Peyer's patch (tissue), 4 donors: ENCODE results near the gene PLD1. TPM values are rescaled to one million over a fixed set of nuclear protein-coding genes. Genes with fewer than 3 reads are reported as not detected.

Experiments used
- DNase-seq, 3 donors: peaks; one replicate each; pipeline ENCODE4 v3.0.0-alpha.2; 2017 to 2019
- H3K27ac ChIP-seq, 4 donors: fragments of 200-600 bp; sonication (generic); one replicate each; pipeline ENCODE4 v1.5.1; 2016 to 2019
- H3K27me3 ChIP-seq, 2 donors: fragments of 200-600 bp; sonication (generic); one replicate each; pipeline ENCODE4 v1.5.1; 2019
- H3K36me3 ChIP-seq, 3 donors: fragments of 200-600 bp; sonication (generic); one replicate each; pipeline ENCODE4 v1.5.1; 2016 to 2019
- H3K4me1 ChIP-seq, 4 donors: fragments of 200-600 bp; sonication (generic); one replicate each; pipeline ENCODE4 v1.5.1; 2016 to 2019
- H3K4me3 ChIP-seq, 4 donors: fragments of 200-600 bp; sonication (generic); 1 replicate in 3 of 4; 2 replicates in 1 of 4; pipeline ENCODE4 v1.5.1; 2016 to 2019; ENCODE audit warnings: mild to moderate bottlenecking in 1 of 4
- H3K9me3 ChIP-seq, 4 donors: fragments of 200-600 bp; sonication (generic); one replicate each; pipeline ENCODE4 v1.5.1; 2016 to 2019; ENCODE audit warnings: mild to moderate bottlenecking in 1 of 4
- POLR2A ChIP-seq, 2 donors: fragments of 450-650 bp; IDR thresholded peaks; one replicate each; pipeline ENCODE4 v1.5.1; 2017; ENCODE audit warnings: antibody characterized with exemption in 2 of 2, mild to moderate bottlenecking in 2 of 2, moderate library complexity in 2 of 2
- total RNA-seq, 4 donors: library from RNA; depleted of rRNA; stranded (reverse); fragments of >200 nt; gene quantifications; one replicate each; pipeline ENCODE4 v1.1.0, GENCODE V29; 2016
- TF ChIP-seq, protein P1 (sequence below), 6 experiments: fragments of 450-650 bp in 4 of 6; fragments of 200-600 bp in 2 of 6; sonication (generic) in 1 of 6; IDR thresholded peaks; one replicate each; pipeline ENCODE4 v1.5.1; 2017 to 2019; ENCODE audit warnings: antibody characterized with exemption in 6 of 6, mild to moderate bottlenecking in 3 of 6, moderate library complexity in 1 of 6

The PLD1 gene
- total RNA-seq, 4 donors from 2014 or later = 120 to 218 (median 187) TPM

GRCh38 chr3:171688002-171688401 is 122.3 kb downstream of the PLD1 start:
- no peaks in the 10 kb centered on the region for H3K9me3 ChIP-seq
- DNase-seq = no peak
- H3K36me3 ChIP-seq = peaks cover 0 to 30% (median 0%) of the 10 kb centered on the region in 3 donors
- H3K4me3 ChIP-seq = no peak overlapping the region
- peaks cover 0 to 9% (median 1%) of the 10 kb centered on the region in 4 donors for H3K4me1 ChIP-seq
- H3K27me3 ChIP-seq = no peaks in the 10 kb centered on the region
- TF ChIP-seq POLR2A (IDR thresholded peaks at IDR 0.05) = no peak
- TF ChIP-seq, protein P1, sequence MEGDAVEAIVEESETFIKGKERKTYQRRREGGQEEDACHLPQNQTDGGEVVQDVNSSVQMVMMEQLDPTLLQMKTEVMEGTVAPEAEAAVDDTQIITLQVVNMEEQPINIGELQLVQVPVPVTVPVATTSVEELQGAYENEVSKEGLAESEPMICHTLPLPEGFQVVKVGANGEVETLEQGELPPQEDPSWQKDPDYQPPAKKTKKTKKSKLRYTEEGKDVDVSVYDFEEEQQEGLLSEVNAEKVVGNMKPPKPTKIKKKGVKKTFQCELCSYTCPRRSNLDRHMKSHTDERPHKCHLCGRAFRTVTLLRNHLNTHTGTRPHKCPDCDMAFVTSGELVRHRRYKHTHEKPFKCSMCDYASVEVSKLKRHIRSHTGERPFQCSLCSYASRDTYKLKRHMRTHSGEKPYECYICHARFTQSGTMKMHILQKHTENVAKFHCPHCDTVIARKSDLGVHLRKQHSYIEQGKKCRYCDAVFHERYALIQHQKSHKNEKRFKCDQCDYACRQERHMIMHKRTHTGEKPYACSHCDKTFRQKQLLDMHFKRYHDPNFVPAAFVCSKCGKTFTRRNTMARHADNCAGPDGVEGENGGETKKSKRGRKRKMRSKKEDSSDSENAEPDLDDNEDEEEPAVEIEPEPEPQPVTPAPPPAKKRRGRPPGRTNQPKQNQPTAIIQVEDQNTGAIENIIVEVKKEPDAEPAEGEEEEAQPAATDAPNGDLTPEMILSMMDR (IDR thresholded peaks at IDR 0.05) = no peak
- no peak overlapping the region for H3K27ac ChIP-seq

DNA sequence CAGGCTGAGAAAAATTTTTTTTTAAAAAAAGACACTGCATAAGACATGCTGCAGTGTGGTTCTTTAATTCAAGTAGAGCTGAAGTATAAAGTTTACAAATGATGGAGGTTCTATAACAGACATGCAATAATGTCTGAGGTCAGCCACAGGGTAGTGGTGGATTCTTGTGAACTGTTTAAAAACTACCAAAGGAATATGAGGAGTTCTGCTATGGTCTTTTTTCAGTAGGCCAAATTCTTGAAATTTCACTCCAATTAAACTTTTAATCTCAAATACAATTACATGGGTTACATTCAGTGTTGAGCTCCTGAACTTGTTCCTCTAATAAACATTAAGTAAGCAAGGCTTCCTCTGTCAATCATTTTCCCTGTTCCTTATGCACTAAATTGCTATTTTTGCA is 122.7 kb downstream of the PLD1 start:
- Histone ChIP-seq H3K36me3 (peaks cover 0 to 26% (median 0%) of the 10 kb centered on the region in 3 donors), H3K9me3 (no peaks in the 10 kb centered on the region), H3K4me1 (peaks cover 0 to 9% (median 1%) of the 10 kb centered on the region in 4 donors), H3K27me3 (no peaks in the 10 kb centered on the region), H3K27ac (no peak overlapping the region), H3K4me3 (no peak overlapping the region)
- DNase-seq = no peak
- no peak for TF ChIP-seq POLR2A (IDR thresholded peaks at IDR 0.05)
- TF ChIP-seq, protein P1 (IDR thresholded peaks at IDR 0.05) = no peak

GRCh38 chr3:171687064-171687463 is 123.2 kb downstream of the PLD1 start:
- DNase-seq = no peak
- TF ChIP-seq, protein P1 (IDR thresholded peaks at IDR 0.05) = no peak
- TF ChIP-seq POLR2A (IDR thresholded peaks at IDR 0.05) = no peak
- no peaks in the 10 kb centered on the region for H3K9me3 ChIP-seq
- H3K4me1 ChIP-seq = peaks cover 0 to 9% (median 1%) of the 10 kb centered on the region in 4 donors
- H3K27me3 ChIP-seq = no peaks in the 10 kb centered on the region
- no peak overlapping the region for H3K27ac ChIP-seq
- H3K4me3 ChIP-seq = no peak overlapping the region
- H3K36me3 ChIP-seq = peaks cover 0 to 22% (median 0%) of the 10 kb centered on the region in 3 donors

- TF ChIP-seq, protein P1 (IDR thresholded peaks at IDR 0.05) = no peak
- no peak for TF ChIP-seq POLR2A (IDR thresholded peaks at IDR 0.05)
- peak overlapping the region in 3 of 4 donors; percentile 58 to 75 (median 74) for H3K27ac ChIP-seq
- no peak for DNase-seq
- H3K4me3 ChIP-seq = no peak overlapping the region
- peaks cover 0 to 17% (median 0%) of the 10 kb centered on the region in 3 donors for H3K36me3 ChIP-seq
- H3K9me3 ChIP-seq = no peaks in the 10 kb centered on the region
- no peaks in the 10 kb centered on the region for H3K27me3 ChIP-seq
- H3K4me1 ChIP-seq = peaks cover 0 to 20% (median 1%) of the 10 kb centered on the region in 4 donors
Measured at GRCh38 chr3:171685116-171685895, 125.0 kb downstream of the PLD1 start.

- DNase-seq = peak in 1 of 3 donors; percentile 72
- no peak for TF ChIP-seq POLR2A (IDR thresholded peaks at IDR 0.05)
- TF ChIP-seq, protein P1 (IDR thresholded peaks at IDR 0.05) = no peak
- Histone ChIP-seq H3K9me3 (no peaks in the 10 kb centered on the region), H3K4me1 (peaks cover 0 to 28% (median 1%) of the 10 kb centered on the region in 4 donors), H3K27ac (peak overlapping the region in 3 of 4 donors; percentile 58 to 75 (median 74)), H3K27me3 (no peaks in the 10 kb centered on the region), H3K36me3 (peaks cover 0 to 12% (median 0%) of the 10 kb centered on the region in 3 donors), H3K4me3 (no peak overlapping the region)
Measured at GRCh38 chr3:171684221-171684620, 126.1 kb downstream of the PLD1 start.
